HepG2 (cell line): ENCODE data around the gene HOXD8.

Experiments
- BRD4 ChIP-seq: sonication (generic); formaldehyde crosslinking; IDR thresholded peaks from 2 replicates; pipeline ENCODE4 v1.4.0; 2020; ENCODE audit warnings: missing genetic modification reagents
- FOXK2 ChIP-seq: fragments of 450-650 bp; IDR thresholded peaks from 2 replicates; pipeline ENCODE4 v1.6.1; 2016
- JUND ChIP-seq: sonication (generic); formaldehyde crosslinking; IDR thresholded peaks from 2 replicates; pipeline ENCODE4 v1.8.0; 2022; ENCODE audit warnings: mild to moderate bottlenecking, missing genetic modification reagents
- STAG1 ChIP-seq: sonication (generic); formaldehyde crosslinking; IDR thresholded peaks from 2 replicates; pipeline ENCODE4 v1.4.0; 2020; ENCODE audit warnings: missing genetic modification reagents
- U2AF1 ChIP-seq: fragments of 200-400 bp; formaldehyde crosslinking; optimal IDR thresholded peaks from 2 replicates; pipeline ENCODE3; 2017; ENCODE audit warnings: mild to moderate bottlenecking, low read depth, low read length
- ZBTB3 ChIP-seq: sonication (generic); formaldehyde crosslinking; IDR thresholded peaks from 2 replicates; pipeline ENCODE4 v1.4.0; 2020; ENCODE audit warnings: low read depth, mild to moderate bottlenecking, moderate library complexity, missing genetic modification reagents, borderline replicate concordance
- ZNF274 ChIP-seq: sonication (generic); formaldehyde crosslinking; IDR thresholded peaks from 2 replicates; pipeline ENCODE4 v1.5.1; 2020; ENCODE audit warnings: mild to moderate bottlenecking, missing genetic modification reagents
- TF ChIP-seq, protein P1 (sequence below): sonication (generic); formaldehyde crosslinking; IDR thresholded peaks from 2 replicates; pipeline ENCODE4 v1.5.0; 2020; ENCODE audit warnings: mild to moderate bottlenecking, missing genetic modification reagents, moderate library complexity

- no peak for TF ChIP-seq STAG1
- TF ChIP-seq U2AF1: no peak
- TF ChIP-seq BRD4 (CRISPR knock-in tag): no peak
- no peak for TF ChIP-seq ZBTB3 (CRISPR knock-in tag)
- no peak for TF ChIP-seq FOXK2
- no peak for TF ChIP-seq JUND (CRISPR knock-in tag)
- TF ChIP-seq, protein P1, sequence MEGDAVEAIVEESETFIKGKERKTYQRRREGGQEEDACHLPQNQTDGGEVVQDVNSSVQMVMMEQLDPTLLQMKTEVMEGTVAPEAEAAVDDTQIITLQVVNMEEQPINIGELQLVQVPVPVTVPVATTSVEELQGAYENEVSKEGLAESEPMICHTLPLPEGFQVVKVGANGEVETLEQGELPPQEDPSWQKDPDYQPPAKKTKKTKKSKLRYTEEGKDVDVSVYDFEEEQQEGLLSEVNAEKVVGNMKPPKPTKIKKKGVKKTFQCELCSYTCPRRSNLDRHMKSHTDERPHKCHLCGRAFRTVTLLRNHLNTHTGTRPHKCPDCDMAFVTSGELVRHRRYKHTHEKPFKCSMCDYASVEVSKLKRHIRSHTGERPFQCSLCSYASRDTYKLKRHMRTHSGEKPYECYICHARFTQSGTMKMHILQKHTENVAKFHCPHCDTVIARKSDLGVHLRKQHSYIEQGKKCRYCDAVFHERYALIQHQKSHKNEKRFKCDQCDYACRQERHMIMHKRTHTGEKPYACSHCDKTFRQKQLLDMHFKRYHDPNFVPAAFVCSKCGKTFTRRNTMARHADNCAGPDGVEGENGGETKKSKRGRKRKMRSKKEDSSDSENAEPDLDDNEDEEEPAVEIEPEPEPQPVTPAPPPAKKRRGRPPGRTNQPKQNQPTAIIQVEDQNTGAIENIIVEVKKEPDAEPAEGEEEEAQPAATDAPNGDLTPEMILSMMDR: no peak
- TF ChIP-seq ZNF274 (CRISPR knock-in tag): no peak
These were observed 48.1 kb upstream of the HOXD8 start for GRCh38 chr2:176081376-176081836.
